D341Med (cell line): Measurements from ENCODE around the gene STAG1.
"Not testable (repeated sequence)": the region's sequence is repeated elsewhere in the genome, so short reads cannot be mapped to it uniquely, and the experiment has no call there.

Experiments
- DNase-seq: peaks from one replicate; pipeline ENCODE4 v3.0.0; 2012; ENCODE audit warnings: low spot score

Gene STAG1

DNA sequence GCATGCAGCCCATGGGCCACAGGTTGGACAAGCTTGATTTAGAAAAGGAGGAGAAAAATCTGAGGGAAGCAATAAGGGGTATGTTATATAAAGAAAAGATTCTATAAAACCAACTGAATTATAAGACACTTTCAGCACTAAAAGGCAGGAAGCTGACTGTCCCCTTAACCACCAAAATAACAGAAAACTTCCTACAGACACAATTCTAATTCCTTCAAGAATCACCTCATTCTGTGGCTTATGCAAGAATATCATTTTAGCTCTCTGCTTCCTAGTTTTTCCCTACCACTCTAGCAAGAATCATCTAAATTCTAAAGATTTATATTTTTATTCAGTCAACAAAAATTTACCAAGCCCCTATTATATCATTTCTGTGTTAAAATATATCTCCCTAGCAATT, 6.3 kb downstream of the STAG1 start:
- DNase-seq = no peak

DNA sequence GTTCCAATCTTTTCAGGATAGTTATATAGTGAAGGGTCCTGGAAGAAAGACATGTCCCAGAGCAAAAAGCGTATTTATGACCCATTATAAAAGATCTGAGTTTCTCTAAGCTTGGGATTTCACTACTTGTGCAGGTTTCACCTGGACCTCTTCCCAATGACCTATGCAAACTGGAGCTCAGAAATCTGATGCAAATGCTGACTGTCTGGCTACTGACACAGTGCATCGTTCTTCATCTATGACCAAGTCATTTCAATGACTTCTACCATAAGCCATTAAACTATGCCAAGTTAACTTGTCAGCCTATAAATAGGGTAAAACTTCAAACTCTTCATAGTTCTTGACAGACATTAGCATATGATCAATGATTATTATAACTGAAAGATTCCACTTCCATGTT, 11.1 kb downstream of the STAG1 start:
- DNase-seq = no peak

GRCh38 chr3:136740351-136740958, 11.7 kb downstream of the STAG1 start:
- no peak for DNase-seq

GRCh38 chr3:136736950-136737349, 15.2 kb downstream of the STAG1 start:
- DNase-seq = not testable (repeated sequence)

DNA sequence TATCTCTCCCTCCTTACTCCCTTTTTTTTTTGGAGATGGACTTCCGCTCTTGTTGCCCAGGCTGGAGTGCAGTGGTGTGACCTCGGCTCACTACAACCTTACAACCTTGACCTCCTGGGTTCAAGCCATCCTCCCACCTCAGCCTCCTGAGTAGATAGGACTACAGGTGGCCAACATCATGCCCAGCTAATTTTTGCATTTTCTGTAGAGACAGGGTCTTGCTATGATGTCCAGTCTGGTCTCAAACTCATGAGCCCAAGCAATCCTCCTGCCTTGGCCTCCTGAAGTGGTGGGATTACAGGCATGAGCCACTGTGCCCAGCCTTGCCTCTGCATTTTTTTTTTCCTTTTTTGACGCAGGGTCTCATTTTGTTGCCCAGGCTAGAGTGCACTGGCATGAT, 17.1 kb downstream of the STAG1 start:
- no peak for DNase-seq

GRCh38 chr3:136734382-136735070, 17.7 kb downstream of the STAG1 start:
- DNase-seq = no peak

DNA sequence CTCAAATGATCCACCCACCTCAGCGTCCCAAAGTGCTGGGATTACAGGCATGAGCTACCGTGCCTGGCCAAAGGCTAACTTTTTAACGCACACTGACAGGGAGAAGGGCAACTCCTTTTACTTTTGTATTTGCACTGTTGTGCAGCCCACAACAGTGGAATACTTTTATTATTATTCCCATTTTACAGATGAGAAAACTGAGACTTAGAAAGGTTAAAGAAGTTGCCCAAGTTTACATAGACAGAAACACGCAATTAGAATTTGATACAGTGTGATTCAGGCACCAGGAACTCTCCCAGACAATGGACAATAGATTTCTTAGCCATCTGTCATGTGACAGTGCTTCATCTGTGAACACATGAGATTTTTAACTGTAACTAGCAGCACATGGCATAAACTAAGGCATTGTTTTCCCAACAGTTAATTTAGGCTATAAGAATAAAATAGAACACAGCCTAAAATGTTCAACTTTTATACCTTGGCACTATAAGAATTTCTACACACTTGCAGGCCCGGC, 18.8 kb downstream of the STAG1 start:
- DNase-seq = no peak

- no peak for DNase-seq
Measured at GRCh38 chr3:136731274-136731884, 20.8 kb downstream of the STAG1 start.

DNA sequence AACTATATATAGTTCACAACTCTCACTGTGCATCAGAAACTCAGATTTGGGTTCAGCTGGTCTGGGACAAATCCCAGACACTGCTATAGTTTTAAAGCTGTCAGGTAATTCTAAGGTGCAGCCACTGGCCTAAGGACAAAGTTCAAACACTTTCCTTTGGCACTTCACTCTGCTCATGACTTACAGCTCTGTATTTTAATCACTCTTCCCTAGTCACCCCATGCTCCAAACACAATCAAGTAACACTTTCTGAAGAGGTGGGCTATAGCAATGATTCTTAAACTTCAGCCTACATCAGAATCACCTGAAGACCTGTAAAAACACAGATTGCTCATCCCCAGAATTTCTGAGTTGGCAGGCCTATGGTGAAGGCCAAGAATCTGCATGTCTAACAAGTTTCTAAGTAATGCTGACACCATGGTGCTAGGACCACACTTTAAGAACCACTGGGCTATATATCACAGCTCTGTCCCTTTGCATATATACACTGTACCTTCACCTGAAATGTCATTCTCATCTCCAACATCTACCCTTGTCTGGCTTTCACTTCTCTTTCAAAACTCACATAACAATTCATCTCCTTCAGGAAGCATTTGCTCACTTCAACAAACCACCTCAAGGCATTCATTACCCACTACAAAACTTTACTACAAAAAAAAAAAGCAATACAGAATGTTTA, 21.4 kb downstream of the STAG1 start:
- no peak for DNase-seq

- DNase-seq = no peak
Measured at GRCh38 chr3:136728918-136729317, 23.3 kb downstream of the STAG1 start.

GRCh38 chr3:136728473-136728872, 23.7 kb downstream of the STAG1 start:
- no peak for DNase-seq

GRCh38 chr3:136725468-136725867, 26.7 kb downstream of the STAG1 start:
- DNase-seq = no peak

GRCh38 chr3:136722916-136723315, 29.3 kb downstream of the STAG1 start:
- DNase-seq = not testable (repeated sequence)

DNA sequence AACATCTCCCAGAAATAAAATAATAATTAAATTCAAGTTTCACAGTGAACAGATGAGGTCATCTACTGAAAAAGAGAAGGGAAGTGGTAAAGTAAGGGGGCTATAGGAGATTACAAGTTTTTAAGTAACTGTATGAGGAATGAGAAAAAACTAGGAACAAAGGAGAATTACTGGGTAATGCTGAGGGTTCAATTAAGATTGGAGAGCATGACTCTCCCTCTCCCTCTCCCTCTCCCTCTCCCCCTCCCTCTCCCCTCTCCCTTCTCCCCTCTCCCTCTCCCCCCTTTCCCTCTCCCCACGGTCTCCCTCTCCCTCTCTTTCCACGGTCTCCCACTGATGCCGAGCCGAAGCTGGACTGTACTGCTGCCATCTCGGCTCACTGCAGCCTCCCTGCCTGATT, 29.8 kb downstream of the STAG1 start:
- not testable (repeated sequence) for DNase-seq

DNA sequence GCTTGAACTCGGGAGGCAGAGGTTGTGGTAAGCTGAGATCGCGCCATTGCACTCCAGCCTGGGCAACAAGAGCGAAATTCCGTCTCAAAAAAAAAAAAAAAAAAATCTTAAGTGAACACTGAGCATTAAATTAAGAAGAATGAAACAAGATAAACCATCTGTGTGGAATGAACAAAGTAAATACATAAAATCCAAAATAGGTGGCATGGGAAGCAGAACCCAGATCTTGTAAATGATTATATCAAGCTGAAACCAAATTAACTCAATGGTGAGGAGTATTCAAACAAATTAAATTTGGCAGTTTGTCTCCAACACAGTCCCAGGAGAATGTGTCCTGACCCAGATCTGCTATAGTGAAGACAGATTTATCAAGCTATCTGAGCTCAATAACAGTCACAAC, 32.1 kb downstream of the STAG1 start:
- DNase-seq = no peak

- no peak for DNase-seq
Measured at GRCh38 chr3:136716629-136717028, 35.5 kb downstream of the STAG1 start.

- DNase-seq = no peak
Measured at GRCh38 chr3:136714020-136714419, 38.2 kb downstream of the STAG1 start.

DNA sequence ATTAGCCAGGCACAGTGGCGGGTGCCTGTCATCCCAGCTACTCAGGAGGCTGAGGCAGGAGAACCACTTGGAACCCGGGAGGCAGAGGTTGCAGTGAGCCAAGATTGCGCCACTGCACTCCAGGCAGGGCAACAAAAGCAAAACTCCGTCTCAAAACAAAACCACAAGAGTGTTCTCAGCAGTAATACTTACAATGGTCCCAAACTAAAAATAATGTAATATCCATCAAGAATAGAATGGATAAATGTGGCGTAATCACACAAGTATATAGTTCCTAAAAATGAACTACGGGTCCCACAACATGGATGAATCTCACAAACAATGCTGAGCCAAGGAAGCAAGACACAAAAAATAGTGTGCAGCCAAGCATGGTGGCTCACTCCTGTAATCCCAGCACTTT, 39.2 kb downstream of the STAG1 start:
- no peak for DNase-seq

GRCh38 chr3:136711888-136712287, 40.3 kb downstream of the STAG1 start:
- not testable (repeated sequence) for DNase-seq

DNA sequence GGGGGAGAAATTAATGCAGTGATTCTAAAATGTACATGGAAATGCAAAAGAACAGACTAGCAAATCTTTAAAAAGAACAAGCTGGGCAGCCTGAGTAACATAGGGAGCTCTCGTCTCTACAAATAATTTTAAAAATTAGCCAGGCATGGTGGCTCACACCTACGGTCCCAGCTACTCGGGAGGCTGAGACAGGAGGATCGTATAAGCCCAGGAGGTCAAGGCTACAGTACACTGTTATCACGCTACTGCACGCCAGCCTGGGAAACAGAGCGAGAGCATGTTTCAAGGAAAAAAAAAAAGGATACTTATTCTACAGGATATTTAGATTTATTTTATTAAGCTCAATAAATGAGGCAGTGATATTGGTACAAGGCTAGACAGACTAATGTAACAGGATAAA, 40.9 kb downstream of the STAG1 start:
- no peak for DNase-seq

GRCh38 chr3:136709775-136710174, 42.4 kb downstream of the STAG1 start:
- not testable (repeated sequence) for DNase-seq

DNA sequence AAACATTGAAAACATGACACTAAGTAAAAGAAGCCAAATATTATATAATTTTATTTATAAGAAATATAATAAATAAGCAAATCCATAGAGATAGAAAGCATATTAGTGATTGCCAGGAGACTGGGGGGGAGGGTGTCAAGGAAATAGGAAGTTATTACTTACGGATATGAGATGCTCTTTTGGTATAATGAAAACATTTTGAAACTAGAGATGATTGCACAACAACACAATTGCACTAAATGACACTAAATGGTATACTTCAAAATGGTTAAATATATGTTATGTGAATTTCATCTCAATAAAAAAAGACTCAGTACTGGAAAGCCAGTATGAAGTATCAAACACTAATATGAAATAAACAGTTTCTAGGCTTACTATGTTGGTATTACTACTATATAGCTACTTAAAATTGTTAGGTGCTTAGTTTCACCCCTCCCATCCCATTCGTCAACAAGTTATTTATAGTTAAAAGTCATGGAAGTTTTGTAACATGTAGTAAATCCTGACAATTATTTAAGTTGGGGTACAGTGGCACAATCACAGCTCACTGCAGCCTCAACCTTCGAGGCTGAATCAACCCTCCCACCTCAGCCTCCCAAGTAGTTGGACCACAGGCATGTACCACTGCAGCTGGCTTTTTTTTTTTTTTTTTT, 43.7 kb downstream of the STAG1 start:
- no peak for DNase-seq
